Tibial nerve (tissue), 3 donors: ENCODE data around the gene PCF11.

Experiments
- CTCF ChIP-seq, 5 experiments: fragments of 200-600 bp in 3 of 5; fragments of 450-650 bp in 2 of 5; sonication (generic) in 3 of 5; IDR thresholded peaks; one replicate each; pipeline ENCODE4 v1.5.1; 2016 to 2019; ENCODE audit warnings: antibody characterized with exemption in 5 of 5, mild to moderate bottlenecking in 3 of 5, moderate library complexity in 2 of 5
- POLR2A ChIP-seq, 2 donors: fragments of 450-650 bp; IDR thresholded peaks; one replicate each; pipeline ENCODE4 v1.6.1; 2017; ENCODE audit warnings: antibody characterized with exemption in 2 of 2, mild to moderate bottlenecking in 2 of 2, moderate library complexity in 2 of 2

- TF ChIP-seq CTCF (IDR thresholded peaks at IDR 0.05) (no peak), POLR2A (IDR thresholded peaks at IDR 0.05) (no peak)
Measured at GRCh38 chr11:83170865-83171264, 13.9 kb downstream of the PCF11 start.
